Stimulated activated CD4-positive, alpha-beta T cell treated with anti-CD3 and anti-CD28 coated beads, TNF-alpha, amount 100 ng/mL, for 4 hours (primary cell): Measurements from ENCODE around the gene ZNF639.

Source experiments
- DNase-seq, 3 experiments: peaks; one replicate each; pipeline ENCODE4 v3.0.0-alpha.2; 2020; ENCODE audit warnings: low read depth in 3 of 3

Gene ZNF639

GRCh38 chr3:179318876-179319275 lies 4.0 kb upstream of the ZNF639 start:
- DNase-seq, result no peak

- no peak for DNase-seq
These were observed 1.1 kb upstream of the ZNF639 start for GRCh38 chr3:179321668-179322285.

- peak; percentile 36 to 47 (median 38) for DNase-seq
These were observed 623 bp downstream of the ZNF639 start for GRCh38 chr3:179323197-179324110.

- DNase-seq, result no peak
These were observed 1.5 kb downstream of the ZNF639 start for GRCh38 chr3:179324270-179324754.

- no peak for DNase-seq
These were observed 7.6 kb downstream of the ZNF639 start for GRCh38 chr3:179330438-179330837.

GRCh38 chr3:179332240-179332639 lies 9.4 kb downstream of the ZNF639 start:
- DNase-seq, result no peak

- no peak for DNase-seq
These were observed 10.3 kb downstream of the ZNF639 start for GRCh38 chr3:179333084-179333483.

- DNase-seq, result no peak
These were observed 13.6 kb downstream of the ZNF639 start for GRCh38 chr3:179336345-179336929.

- DNase-seq, result peak; percentile 58 to 79 (median 76)
These were observed 24.7 kb downstream of the ZNF639 start, which contains the start of gene MFN1 for GRCh38 chr3:179347345-179348194. MFN1 (plus strand) TSS chr3:179347709; CDS start chr3:179348852, 1,143 bp downstream.

- DNase-seq, result no peak
These were observed 25.6 kb downstream of the ZNF639 start for GRCh38 chr3:179348325-179349013.

- DNase-seq, result no peak
These were observed 33.2 kb downstream of the ZNF639 start for GRCh38 chr3:179355996-179356395.

GRCh38 chr3:179363332-179363731 lies 40.5 kb downstream of the ZNF639 start:
- no peak for DNase-seq

- DNase-seq, result no peak
These were observed 46.8 kb downstream of the ZNF639 start for GRCh38 chr3:179369621-179370020.

- no peak for DNase-seq
These were observed 51.1 kb downstream of the ZNF639 start for GRCh38 chr3:179373938-179374337.

GRCh38 chr3:179375091-179375999 lies 52.5 kb downstream of the ZNF639 start:
- no peak for DNase-seq

GRCh38 chr3:179376474-179376873 lies 53.6 kb downstream of the ZNF639 start:
- DNase-seq, result no peak
